ENCODE data around the gene MAN1C1. TPM values are rescaled to one million over a fixed set of nuclear protein-coding genes. Genes with fewer than 3 reads are reported as not detected.

MAN1C1 gene
- total RNA-seq, 1 experiment from 2014 or later = 16.8 TPM

DNA sequence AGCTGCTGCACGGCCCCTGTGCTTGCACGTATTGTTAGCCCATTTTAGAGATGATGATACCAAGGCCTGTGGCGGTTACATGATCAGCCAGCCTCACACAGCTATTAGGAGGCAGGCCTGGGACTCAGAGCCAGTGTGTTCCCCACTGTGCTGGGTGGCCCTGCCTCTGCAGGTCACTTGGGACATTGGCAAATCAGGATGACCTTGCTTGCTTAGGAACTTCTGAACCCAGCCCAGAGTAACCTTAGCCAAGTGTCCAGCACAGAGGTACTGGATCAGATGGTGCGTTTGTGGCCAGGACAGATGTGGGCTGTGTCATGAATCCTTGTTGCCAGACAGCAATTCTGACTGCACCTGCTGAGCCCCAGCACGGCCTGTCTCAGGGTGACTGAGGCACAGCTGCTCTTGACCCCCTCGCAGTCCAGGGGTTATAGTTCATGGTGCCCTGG, 45.0 kb upstream of the MAN1C1 start:
- no peak overlapping the region for H3K4me3 Mint-ChIP-seq
- H3K4me1 Mint-ChIP-seq = peaks cover 49% of the 10 kb centered on the region
- H3K36me3 Mint-ChIP-seq = no peaks in the 10 kb centered on the region
- no peaks in the 10 kb centered on the region; the same call in 1 of the 2 replicates for H3K27me3 Mint-ChIP-seq (ENCODE audit: low read depth)
- CTCF ChIA-PET = interaction anchor here (0.5 to 2.6 kb wide), 13 partner anchors 10 to 247 kb away, joined by 3 to 38 read pairs (median 16); partner anchors contain the start of genes LDLRAP1, MAN1C1, MTFR1L and SELENON
- POLR2A ChIA-PET = no interaction called here
- TF ChIP-seq ATF6 (CRISPR knock-in tag; IDR thresholded peaks at IDR 0.05) = no peak
- TF ChIP-seq RELA (CRISPR knock-in tag; IDR thresholded peaks at IDR 0.05; ENCODE audit: borderline replicate concordance) = no peak
- no peak for TF ChIP-seq HMGXB4 (CRISPR knock-in tag; IDR thresholded peaks at IDR 0.05)
- no peak for TF ChIP-seq EMX1 (CRISPR knock-in tag; IDR thresholded peaks at IDR 0.05)
- TF ChIP-seq ATF3 (CRISPR knock-in tag; conservative IDR thresholded peaks at IDR 0.05) = no peak
- TF ChIP-seq FOXP1 (CRISPR knock-in tag; IDR thresholded peaks at IDR 0.05; ENCODE audit: borderline replicate concordance) = no peak
- TF ChIP-seq GRHL2 (CRISPR knock-in tag; IDR thresholded peaks at IDR 0.05; ENCODE audit: insufficient replicate concordance, severe bottlenecking) = no peak
- TF ChIP-seq PREB (CRISPR knock-in tag; IDR thresholded peaks at IDR 0.05; ENCODE audit: borderline replicate concordance) = no peak
- TF ChIP-seq, protein P1, sequence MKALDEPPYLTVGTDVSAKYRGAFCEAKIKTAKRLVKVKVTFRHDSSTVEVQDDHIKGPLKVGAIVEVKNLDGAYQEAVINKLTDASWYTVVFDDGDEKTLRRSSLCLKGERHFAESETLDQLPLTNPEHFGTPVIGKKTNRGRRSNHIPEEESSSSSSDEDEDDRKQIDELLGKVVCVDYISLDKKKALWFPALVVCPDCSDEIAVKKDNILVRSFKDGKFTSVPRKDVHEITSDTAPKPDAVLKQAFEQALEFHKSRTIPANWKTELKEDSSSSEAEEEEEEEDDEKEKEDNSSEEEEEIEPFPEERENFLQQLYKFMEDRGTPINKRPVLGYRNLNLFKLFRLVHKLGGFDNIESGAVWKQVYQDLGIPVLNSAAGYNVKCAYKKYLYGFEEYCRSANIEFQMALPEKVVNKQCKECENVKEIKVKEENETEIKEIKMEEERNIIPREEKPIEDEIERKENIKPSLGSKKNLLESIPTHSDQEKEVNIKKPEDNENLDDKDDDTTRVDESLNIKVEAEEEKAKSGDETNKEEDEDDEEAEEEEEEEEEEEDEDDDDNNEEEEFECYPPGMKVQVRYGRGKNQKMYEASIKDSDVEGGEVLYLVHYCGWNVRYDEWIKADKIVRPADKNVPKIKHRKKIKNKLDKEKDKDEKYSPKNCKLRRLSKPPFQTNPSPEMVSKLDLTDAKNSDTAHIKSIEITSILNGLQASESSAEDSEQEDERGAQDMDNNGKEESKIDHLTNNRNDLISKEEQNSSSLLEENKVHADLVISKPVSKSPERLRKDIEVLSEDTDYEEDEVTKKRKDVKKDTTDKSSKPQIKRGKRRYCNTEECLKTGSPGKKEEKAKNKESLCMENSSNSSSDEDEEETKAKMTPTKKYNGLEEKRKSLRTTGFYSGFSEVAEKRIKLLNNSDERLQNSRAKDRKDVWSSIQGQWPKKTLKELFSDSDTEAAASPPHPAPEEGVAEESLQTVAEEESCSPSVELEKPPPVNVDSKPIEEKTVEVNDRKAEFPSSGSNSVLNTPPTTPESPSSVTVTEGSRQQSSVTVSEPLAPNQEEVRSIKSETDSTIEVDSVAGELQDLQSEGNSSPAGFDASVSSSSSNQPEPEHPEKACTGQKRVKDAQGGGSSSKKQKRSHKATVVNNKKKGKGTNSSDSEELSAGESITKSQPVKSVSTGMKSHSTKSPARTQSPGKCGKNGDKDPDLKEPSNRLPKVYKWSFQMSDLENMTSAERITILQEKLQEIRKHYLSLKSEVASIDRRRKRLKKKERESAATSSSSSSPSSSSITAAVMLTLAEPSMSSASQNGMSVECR (CRISPR knock-in tag; IDR thresholded peaks at IDR 0.05; ENCODE audit: borderline replicate concordance) = no peak
- no peak for TF ChIP-seq JUN (CRISPR knock-in tag; IDR thresholded peaks at IDR 0.05)
- no peak for TF ChIP-seq GABPB1 (CRISPR knock-in tag; IDR thresholded peaks at IDR 0.05)
- ATAC-seq = no peak
- H3K9me3 Mint-ChIP-seq = no peaks in the 10 kb centered on the region
- no peak for DNase-seq (ENCODE audit: low spot score)
- H3K27ac Mint-ChIP-seq = no peak overlapping the region

DNA sequence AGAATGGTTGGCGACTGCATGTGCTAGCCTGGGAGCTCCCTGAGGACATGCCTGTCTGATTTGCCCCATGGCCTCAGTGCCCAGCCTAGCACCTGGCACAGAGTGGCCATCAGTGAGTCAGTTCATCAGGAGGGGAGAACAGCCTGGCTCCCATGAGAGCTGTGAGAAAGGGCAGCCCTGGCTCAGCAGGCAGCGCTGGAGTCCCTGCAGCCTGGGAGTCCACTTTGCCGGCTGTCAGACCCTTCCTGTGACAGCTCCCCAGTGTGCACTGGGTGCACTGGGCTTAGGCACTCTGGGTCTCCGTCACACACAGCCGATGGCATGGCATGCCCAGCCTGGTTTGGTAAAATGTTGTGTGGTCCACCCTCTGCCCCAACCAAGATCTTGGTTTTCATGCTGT, 44.5 kb upstream of the MAN1C1 start:
- Mint-ChIP-seq H3K4me1 (peaks cover 48% of the 10 kb centered on the region), H3K36me3 (no peaks in the 10 kb centered on the region), H3K27ac (no peak overlapping the region), H3K27me3 (ENCODE audit: low read depth) (no peaks in the 10 kb centered on the region; the same call in 1 of the 2 replicates), H3K9me3 (no peaks in the 10 kb centered on the region), H3K4me3 (no peak overlapping the region)
- ATAC-seq = no peak
- POLR2A ChIA-PET = no interaction called here
- no peak for DNase-seq (ENCODE audit: low spot score)
- TF ChIP-seq SOX15 (CRISPR knock-in tag; IDR thresholded peaks at IDR 0.05) (no peak), RELA (CRISPR knock-in tag; IDR thresholded peaks at IDR 0.05; ENCODE audit: borderline replicate concordance) (no peak), ZNF512 (CRISPR knock-in tag; IDR thresholded peaks at IDR 0.05; ENCODE audit: borderline replicate concordance) (no peak), MYBL2 (CRISPR knock-in tag; IDR thresholded peaks at IDR 0.05) (no peak), ELF4 (CRISPR knock-in tag; IDR thresholded peaks at IDR 0.05; ENCODE audit: low read depth) (no peak), FOXK1 (CRISPR knock-in tag; IDR thresholded peaks at IDR 0.05) (no peak), ETV6 (CRISPR knock-in tag; IDR thresholded peaks at IDR 0.05) (no peak)
- TF ChIP-seq, protein P2, sequence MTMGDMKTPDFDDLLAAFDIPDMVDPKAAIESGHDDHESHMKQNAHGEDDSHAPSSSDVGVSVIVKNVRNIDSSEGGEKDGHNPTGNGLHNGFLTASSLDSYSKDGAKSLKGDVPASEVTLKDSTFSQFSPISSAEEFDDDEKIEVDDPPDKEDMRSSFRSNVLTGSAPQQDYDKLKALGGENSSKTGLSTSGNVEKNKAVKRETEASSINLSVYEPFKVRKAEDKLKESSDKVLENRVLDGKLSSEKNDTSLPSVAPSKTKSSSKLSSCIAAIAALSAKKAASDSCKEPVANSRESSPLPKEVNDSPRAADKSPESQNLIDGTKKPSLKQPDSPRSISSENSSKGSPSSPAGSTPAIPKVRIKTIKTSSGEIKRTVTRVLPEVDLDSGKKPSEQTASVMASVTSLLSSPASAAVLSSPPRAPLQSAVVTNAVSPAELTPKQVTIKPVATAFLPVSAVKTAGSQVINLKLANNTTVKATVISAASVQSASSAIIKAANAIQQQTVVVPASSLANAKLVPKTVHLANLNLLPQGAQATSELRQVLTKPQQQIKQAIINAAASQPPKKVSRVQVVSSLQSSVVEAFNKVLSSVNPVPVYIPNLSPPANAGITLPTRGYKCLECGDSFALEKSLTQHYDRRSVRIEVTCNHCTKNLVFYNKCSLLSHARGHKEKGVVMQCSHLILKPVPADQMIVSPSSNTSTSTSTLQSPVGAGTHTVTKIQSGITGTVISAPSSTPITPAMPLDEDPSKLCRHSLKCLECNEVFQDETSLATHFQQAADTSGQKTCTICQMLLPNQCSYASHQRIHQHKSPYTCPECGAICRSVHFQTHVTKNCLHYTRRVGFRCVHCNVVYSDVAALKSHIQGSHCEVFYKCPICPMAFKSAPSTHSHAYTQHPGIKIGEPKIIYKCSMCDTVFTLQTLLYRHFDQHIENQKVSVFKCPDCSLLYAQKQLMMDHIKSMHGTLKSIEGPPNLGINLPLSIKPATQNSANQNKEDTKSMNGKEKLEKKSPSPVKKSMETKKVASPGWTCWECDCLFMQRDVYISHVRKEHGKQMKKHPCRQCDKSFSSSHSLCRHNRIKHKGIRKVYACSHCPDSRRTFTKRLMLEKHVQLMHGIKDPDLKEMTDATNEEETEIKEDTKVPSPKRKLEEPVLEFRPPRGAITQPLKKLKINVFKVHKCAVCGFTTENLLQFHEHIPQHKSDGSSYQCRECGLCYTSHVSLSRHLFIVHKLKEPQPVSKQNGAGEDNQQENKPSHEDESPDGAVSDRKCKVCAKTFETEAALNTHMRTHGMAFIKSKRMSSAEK (CRISPR knock-in tag; IDR thresholded peaks at IDR 0.05; ENCODE audit: borderline replicate concordance) = no peak
- CTCF ChIA-PET = interaction anchor here (0.6 to 2.6 kb wide), 47 partner anchors 9 to 663 kb away, joined by 3 to 38 read pairs (median 6); partner anchors contain the start of genes LDLRAP1, MAN1C1, MTFR1L and SELENON

Data from WTC11 (cell line).